Caco-2 (cell line): Measurements from ENCODE around the gene RBM20. TPM values are rescaled to one million over a fixed set of nuclear protein-coding genes. Genes with fewer than 3 reads are reported as not detected.

ENCODE experiments used
- BruUV-seq: library from RNA; stranded (reverse); fragments of 400-500 nt; replicated peaks from 2 replicates; lab custom pipeline; 2021; lab: Mats Ljungman, UMichigan
- CTCF ChIA-PET: fragments of 300-600 bp; sonication (Branson Sonifier 250); formaldehyde crosslinking; loops from one replicate; lab custom pipeline; 2022; ENCODE audit warnings: antibody characterized with exemption; lab: Charles Lee
- POLR2A ChIA-PET: fragments of 300-600 bp; sonication (Branson Sonifier 250); formaldehyde crosslinking; loops from one replicate; lab custom pipeline; 2022; ENCODE audit warnings: antibody characterized with exemption; lab: Charles Lee
- DNase-seq, 2 experiments: peaks; one replicate each; pipeline versions ENCODE4 v3.0.0 to v3.0.0-alpha.2; 2020 to 2022
- H3K27me3 ChIP-seq: replicated peaks from 2 replicates; pipeline ENCODE4 v1.6.0; 2011; ENCODE audit warnings: low read length; ENCODE audit not compliant: control insufficient read depth, insufficient read depth
- H3K36me3 ChIP-seq: 2 replicates; pipeline ENCODE4 v1.5.1; 2011; ENCODE audit warnings: low read length; ENCODE audit not compliant: control insufficient read depth, insufficient read depth
- H3K4me1 ChIP-seq: fragments of 250-450 bp; sonication (Bioruptor Pico); 2 replicates; pipeline ENCODE4 v1.5.1; 2020; ENCODE audit warnings: mild to moderate bottlenecking
- H3K4me3 ChIP-seq: 2 replicates; pipeline ENCODE4 v1.5.1; 2011; ENCODE audit warnings: low read depth, mild to moderate bottlenecking, control low read depth, low read length
- H3K9me3 ChIP-seq: fragments of 250-450 bp; sonication (Bioruptor Pico); 2 replicates; pipeline ENCODE4 v1.5.1; 2020; ENCODE audit warnings: mild to moderate bottlenecking, moderate library complexity
- H3K27ac Mint-ChIP-seq: one replicate; pipeline ENCODE4 v1.8.0; 2022; ENCODE audit warnings: mixed read lengths; ENCODE audit not compliant: unreplicated experiment
- H3K27me3 Mint-ChIP-seq: one replicate; pipeline ENCODE4 v1.8.0; 2022; ENCODE audit warnings: mixed read lengths; ENCODE audit not compliant: insufficient read depth, unreplicated experiment
- H3K36me3 Mint-ChIP-seq: one replicate; pipeline ENCODE4 v1.8.0; 2022; ENCODE audit warnings: mild to moderate bottlenecking, mixed read lengths; ENCODE audit not compliant: insufficient read depth, unreplicated experiment
- H3K4me1 Mint-ChIP-seq: one replicate; pipeline ENCODE4 v1.8.0; 2022; ENCODE audit warnings: low read depth, mixed read lengths; ENCODE audit not compliant: unreplicated experiment
- H3K4me3 Mint-ChIP-seq: one replicate; pipeline ENCODE4 v1.8.0; 2022; ENCODE audit warnings: mild to moderate bottlenecking, moderate library complexity, mixed read lengths; ENCODE audit not compliant: unreplicated experiment
- H3K9me3 Mint-ChIP-seq: one replicate; pipeline ENCODE4 v1.8.0; 2022; ENCODE audit warnings: mixed read lengths; ENCODE audit not compliant: unreplicated experiment
- CTCF ChIP-seq, 2 experiments: fragments of 200-600 bp in 1 of 2; IDR thresholded peaks; 1 replicate in 1 of 2; 2 replicates in 1 of 2; pipeline versions ENCODE4 v1.5.1 to v1.8.0; 2011 to 2022; ENCODE audit warnings: antibody characterized with exemption in 1 of 2, control low read depth in 1 of 2, inconsistent platforms in 1 of 2, low read depth in 1 of 2, low read length in 1 of 2, mild to moderate bottlenecking in 1 of 2, moderate library complexity in 1 of 2; ENCODE audit not compliant: insufficient read depth in 1 of 2, severe bottlenecking in 1 of 2, unreplicated experiment in 1 of 2
- intact Hi-C: fragments of 100-400 bp; cut with micrococcal nuclease; formaldehyde crosslinking; loops from one replicate; pipeline ENCODE4 v1.10.0; 2022; ENCODE audit not compliant: unreplicated experiment
- total RNA-seq: library from RNA; stranded (reverse); gene quantifications from 2 replicates; pipeline ENCODE4 v1.2.3, GENCODE V29; 2022

The RBM20 gene
- total RNA-seq, 1 experiment from 2014 or later = 0.36 TPM

DNA sequence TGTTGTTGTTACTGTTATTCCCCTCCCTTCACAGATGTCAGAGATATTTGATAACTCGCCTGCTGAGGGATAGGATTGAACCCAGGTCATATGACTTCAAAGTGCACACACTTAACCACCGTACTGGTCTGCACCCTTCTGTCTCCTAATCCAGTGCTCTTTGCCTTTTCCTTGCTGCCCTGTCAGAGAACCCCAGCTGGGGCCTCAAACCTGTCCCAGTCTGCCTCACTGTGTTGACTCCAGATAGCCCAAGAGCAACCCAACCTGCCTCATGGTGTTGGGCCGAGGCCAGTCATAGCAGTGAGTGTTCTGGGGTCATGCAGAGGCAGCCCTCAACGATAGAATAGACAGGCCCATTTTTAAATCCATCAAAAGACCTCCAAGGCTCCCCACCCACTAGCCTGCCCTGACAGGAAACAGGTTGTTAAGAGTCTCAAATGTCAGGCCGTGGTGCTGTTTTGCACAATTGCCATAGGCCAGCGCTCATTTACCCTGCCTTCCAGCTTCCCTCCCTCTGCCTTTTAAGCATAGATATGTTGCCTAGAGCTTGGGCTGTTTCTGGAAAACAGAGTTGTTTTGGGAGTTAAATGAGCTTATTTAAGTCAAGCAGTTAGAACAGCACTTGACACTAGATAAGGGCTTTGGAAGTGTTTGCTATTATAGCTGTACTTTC is 190.6 kb downstream of the RBM20 start:
- CTCF ChIA-PET = no interaction called here
- DNase-seq = no peak
- H3K27ac Mint-ChIP-seq = no peak overlapping the region
- no peak for TF ChIP-seq CTCF (IDR thresholded peaks at IDR 0.05; ENCODE audit: insufficient read depth in 1 of 2, low read depth in 1 of 2, low read length in 1 of 2, severe bottlenecking in 1 of 2, unreplicated experiment in 1 of 2)
- no peaks in the 10 kb centered on the region for H3K9me3 ChIP-seq
- H3K36me3 ChIP-seq = no peaks in the 10 kb centered on the region
- H3K27me3 Mint-ChIP-seq = no peaks in the 10 kb centered on the region
- H3K4me1 ChIP-seq = no peaks in the 10 kb centered on the region
- no TSS peak for BruUV-seq
- no peak overlapping the region for H3K4me3 ChIP-seq
- H3K36me3 Mint-ChIP-seq = no peaks in the 10 kb centered on the region
- POLR2A ChIA-PET = interaction anchor here (0.5 to 0.9 kb wide), 2 partner anchors 23 to 37 kb away, joined by 5 read pairs; no protein-coding TSS in a partner anchor
- no peaks in the 10 kb centered on the region for H3K4me1 Mint-ChIP-seq
- intact Hi-C loops = no loop called here
- no peak overlapping the region for H3K4me3 Mint-ChIP-seq
- H3K9me3 Mint-ChIP-seq = no peaks in the 10 kb centered on the region
- no peaks in the 10 kb centered on the region for H3K27me3 ChIP-seq

DNA sequence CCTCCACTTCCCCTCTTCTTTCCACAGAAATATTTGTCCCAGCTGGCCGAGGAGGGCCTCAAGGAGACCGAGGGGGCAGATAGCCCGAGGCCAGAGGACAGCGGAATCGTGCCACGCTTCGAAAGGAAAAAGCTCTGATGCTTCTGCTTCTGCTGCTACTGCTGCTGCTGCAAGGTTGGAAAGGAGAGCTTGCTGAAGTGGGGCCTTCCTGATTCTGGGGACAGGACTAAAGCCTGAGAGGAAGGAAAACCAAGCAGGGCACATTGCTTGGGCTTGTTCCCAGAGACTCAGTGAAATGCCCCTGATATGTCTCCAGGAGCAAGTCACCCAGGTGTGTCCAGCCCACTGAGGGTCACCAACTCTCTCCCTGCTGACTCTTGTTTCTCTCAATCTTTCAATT is 191.7 kb downstream of the RBM20 start:
- no peaks in the 10 kb centered on the region for H3K9me3 ChIP-seq
- ChIA-PET CTCF (no interaction called here), POLR2A (no interaction called here)
- no peaks in the 10 kb centered on the region for H3K4me1 ChIP-seq
- Mint-ChIP-seq H3K27me3 (no peaks in the 10 kb centered on the region), H3K4me3 (no peak overlapping the region), H3K36me3 (no peaks in the 10 kb centered on the region), H3K4me1 (no peaks in the 10 kb centered on the region), H3K27ac (no peak overlapping the region), H3K9me3 (no peaks in the 10 kb centered on the region)
- no peaks in the 10 kb centered on the region for H3K27me3 ChIP-seq
- H3K36me3 ChIP-seq = no peaks in the 10 kb centered on the region
- no peak for TF ChIP-seq CTCF (IDR thresholded peaks at IDR 0.05; ENCODE audit: insufficient read depth in 1 of 2, low read depth in 1 of 2, low read length in 1 of 2, severe bottlenecking in 1 of 2, unreplicated experiment in 1 of 2)
- intact Hi-C loops = no loop called here
- no peak for DNase-seq
- BruUV-seq = no TSS peak
- no peak overlapping the region for H3K4me3 ChIP-seq

DNA sequence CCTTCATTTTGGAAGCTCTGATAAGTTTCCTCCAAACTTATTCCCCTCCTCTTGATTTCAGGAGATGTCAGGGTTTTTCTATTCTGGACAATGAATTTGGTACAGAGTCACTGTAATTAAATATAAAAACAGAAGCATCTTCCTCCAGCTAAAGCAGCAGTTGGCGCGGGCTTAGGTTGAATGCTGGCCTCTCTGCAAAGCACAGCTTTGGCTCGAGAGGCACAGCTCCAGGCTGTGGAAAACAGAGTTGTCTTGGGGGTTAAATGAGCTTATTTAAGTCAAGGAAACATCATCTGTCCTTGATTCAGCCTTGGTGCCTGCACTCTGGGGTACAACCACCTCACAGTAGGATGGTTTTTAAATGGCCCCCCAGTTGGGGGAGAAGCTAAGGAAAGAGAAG is 192.6 kb downstream of the RBM20 start:
- H3K4me1 ChIP-seq = no peaks in the 10 kb centered on the region

More for the DNA sequence above, 192.6 kb downstream of the RBM20 start:
- no peak overlapping the region for H3K4me3 Mint-ChIP-seq
- H3K27me3 Mint-ChIP-seq = no peaks in the 10 kb centered on the region
- no peaks in the 10 kb centered on the region for H3K36me3 Mint-ChIP-seq
- intact Hi-C loops = no loop called here
- CTCF ChIA-PET = no interaction called here
- no peaks in the 10 kb centered on the region for H3K36me3 ChIP-seq
- peak in 1 of 2 experiments; percentile 1 for DNase-seq
- no peaks in the 10 kb centered on the region for H3K4me1 Mint-ChIP-seq
- no peak overlapping the region for H3K27ac Mint-ChIP-seq
- H3K9me3 Mint-ChIP-seq = no peaks in the 10 kb centered on the region
- POLR2A ChIA-PET = interaction anchor here (1.3 kb wide), 1 partner anchor 35 kb away, joined by 3 read pairs; no protein-coding TSS in a partner anchor
- no peak overlapping the region for H3K4me3 ChIP-seq
- TF ChIP-seq CTCF (IDR thresholded peaks at IDR 0.05; ENCODE audit: insufficient read depth in 1 of 2, low read depth in 1 of 2, low read length in 1 of 2, severe bottlenecking in 1 of 2, unreplicated experiment in 1 of 2) = no peak
- no peaks in the 10 kb centered on the region for H3K27me3 ChIP-seq
- H3K9me3 ChIP-seq = no peaks in the 10 kb centered on the region
- BruUV-seq = no TSS peak
